A673 (cell line): ENCODE data around the gene DAZAP2.

ENCODE experiments used
- CTCF ChIP-seq: fragments of 300-800, 200-600 bp; sonication (generic); conservative IDR thresholded peaks from 2 replicates; pipeline ENCODE4 v1.5.1; 2017; ENCODE audit warnings: low read depth, mild to moderate bottlenecking, antibody characterized with exemption, low read length, moderate library complexity, mixed read lengths
- EZH2 ChIP-seq: fragments of 200-600 bp; sonication (generic); IDR thresholded peaks from 2 replicates; pipeline ENCODE4 v1.6.1; 2017; ENCODE audit warnings: borderline replicate concordance, low read depth, mild to moderate bottlenecking, mixed read lengths, antibody characterized with exemption, low read length; ENCODE audit not compliant: poor library complexity, severe bottlenecking

- TF ChIP-seq CTCF (no peak), EZH2 (no peak)
These were observed 19.3 kb upstream of the DAZAP2 start for GRCh38 chr12:51219322-51219721.
